T follicular helper cell (primary cell): ENCODE data around the gene SMYD4.
"Not testable (repeated sequence)": the region's sequence is repeated elsewhere in the genome, so short reads cannot be mapped to it uniquely, and the experiment has no call there.

Source experiments
- DNase-seq: peaks from one replicate; pipeline ENCODE4 v3.0.0-alpha.2; 2020; ENCODE audit warnings: low read depth

The SMYD4 gene

DNA sequence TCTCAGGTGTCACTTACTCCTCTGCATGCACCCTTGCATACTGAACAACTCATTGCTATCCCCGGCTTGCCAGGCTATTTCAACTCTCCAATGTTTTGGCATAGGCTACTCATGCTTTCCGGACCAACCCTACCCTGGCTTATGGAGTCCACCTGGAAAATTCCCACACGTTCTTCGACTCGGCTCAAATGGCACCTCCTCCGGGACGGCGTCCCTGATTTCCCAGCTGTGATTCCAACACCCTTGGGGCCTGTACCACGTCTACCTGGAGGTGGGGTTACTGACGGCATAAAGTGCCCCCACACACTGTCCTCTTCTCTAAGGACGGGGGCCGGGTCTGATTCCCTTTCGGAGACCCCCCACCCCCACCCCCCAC lies 498 bp downstream of the SMYD4 start:
- no peak for DNase-seq

DNA sequence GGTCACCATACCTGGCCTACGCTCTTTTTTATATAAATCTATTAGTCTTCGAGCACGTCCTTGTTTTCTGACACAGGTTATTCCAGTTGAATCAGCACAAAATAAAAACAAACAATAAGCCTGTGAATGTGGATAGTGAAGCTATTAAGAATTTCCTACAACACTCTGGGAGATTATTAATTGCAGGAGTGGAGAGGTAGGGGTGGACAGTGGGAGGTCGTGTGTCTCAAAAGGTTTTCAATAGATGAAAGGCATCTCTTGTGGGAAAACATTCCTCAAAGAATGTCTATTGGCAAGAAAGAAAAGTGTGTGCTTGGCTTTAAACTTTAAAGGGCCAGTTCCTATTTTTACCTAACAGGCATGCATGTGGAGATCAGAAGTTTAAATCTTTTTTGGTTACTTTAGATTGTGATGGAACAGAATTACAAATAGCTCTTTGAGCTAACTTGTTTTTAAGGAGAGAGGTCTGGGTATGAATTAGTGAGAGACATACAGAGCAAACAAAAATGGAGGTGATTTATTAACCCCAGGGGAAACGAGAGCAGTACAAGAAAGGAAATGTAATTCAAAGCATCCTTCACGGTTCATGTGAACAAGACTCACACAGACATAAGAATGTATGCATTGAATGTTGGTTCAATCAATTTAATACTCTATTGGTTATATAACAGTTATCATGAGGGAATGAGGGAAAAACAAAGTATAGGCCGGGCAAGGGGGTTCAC lies 9.0 kb downstream of the SMYD4 start:
- no peak for DNase-seq

DNA sequence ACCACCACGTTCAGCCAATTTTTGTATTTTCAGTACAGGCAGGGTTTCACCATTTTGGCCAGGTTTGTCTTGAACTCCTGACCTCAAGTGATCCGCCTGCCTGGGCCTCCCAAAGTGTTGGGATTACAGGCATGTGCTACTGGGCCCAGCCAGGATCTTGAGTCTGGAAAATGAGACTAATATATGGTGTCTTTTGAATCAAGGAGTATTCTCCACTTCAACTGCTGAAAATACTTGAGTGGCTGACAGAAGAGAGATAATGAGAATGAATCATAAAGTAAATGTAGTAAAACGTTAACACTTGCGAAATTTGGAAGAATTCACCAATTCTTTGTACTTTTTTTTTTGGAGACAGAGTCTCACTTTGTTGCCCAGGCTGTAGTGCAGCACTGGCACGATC lies 16.6 kb downstream of the SMYD4 start:
- no peak for DNase-seq

DNA sequence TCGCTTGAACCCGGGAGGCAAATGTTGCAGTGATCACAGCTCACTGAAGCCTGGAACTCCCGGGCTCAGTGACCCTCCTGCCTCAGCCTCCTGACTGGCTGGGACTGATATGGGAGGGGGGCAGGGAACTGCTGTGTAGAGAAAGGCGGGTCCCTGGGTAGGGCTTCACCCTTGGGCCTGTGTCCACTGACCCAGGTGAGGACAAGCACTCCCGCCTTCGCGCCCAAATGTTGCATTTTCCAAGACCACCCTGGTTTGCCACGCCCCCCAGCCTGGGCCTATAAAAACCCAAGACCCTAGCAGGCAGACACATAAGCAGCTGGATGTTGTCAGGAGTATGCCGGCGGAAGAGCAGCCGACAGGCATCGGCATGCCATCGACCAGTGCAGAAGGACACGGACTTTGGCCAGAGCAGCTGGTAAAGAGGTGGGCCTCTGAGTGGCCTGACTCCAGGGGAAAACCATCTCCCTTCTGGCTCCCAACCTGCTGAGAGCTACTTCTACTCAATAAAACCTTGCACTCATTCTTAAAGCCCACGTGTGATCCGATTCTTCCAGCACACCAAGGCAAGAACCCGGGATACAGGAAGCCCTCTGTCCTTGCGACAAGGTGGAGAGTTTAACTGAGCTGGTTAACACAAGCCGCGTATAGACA lies 19.1 kb downstream of the SMYD4 start:
- DNase-seq: no peak

DNA sequence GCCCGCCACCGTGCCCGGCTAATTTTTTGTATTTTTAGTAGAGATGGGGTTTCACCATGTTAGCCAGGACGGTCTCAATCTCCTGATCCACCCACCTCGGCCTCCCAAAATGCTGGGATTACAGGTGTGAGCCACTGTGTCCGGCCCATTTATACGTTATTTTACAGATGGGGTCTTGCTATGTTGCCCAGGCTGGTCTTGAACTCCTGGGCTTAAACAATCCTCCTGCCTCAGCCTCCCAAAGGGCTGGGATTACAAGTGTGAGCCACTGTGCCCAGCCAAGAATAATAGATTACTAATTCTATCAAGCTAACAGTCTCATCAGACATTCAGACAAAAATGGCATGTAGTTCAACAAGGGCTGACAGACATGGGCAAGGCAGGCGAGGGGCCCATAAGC lies 19.9 kb downstream of the SMYD4 start:
- not testable (repeated sequence) for DNase-seq

DNA sequence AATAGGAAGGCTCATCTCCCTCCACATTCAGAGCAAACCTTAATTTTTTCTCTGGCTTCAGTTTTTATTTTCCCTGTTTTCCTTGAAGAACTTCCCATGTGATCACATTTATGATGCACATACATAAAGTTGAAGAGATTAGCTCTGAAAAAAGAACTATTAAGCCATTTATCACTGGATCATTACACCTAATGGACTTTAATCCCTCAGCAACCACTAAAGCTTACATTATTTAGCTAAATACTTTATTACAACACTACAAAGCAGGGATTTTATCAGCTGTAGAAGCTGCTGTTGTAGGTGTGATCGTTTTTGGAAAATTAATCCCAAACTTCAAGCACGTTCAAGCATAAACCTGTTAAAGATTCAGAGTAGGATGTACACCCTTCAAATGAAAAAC lies 21.1 kb downstream of the SMYD4 start:
- no peak for DNase-seq

DNA sequence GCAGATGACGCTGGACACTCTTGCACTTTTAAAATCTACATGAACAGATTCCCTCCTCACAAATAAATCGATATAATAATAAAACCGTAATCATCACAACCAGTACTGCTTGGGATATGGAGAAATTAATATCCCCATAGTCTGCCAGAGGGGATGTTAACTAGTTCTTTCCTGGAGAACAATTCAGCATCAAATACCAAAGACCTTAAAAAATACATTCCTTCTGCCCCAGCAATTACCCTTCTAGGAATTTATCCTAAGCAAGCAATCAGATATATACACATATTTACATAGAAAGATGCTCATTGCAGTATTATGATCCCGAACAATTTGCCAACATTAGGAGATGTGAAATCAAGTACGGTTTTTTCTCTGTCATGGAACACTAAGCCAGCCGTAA lies 21.8 kb downstream of the SMYD4 start:
- DNase-seq: no peak

DNA sequence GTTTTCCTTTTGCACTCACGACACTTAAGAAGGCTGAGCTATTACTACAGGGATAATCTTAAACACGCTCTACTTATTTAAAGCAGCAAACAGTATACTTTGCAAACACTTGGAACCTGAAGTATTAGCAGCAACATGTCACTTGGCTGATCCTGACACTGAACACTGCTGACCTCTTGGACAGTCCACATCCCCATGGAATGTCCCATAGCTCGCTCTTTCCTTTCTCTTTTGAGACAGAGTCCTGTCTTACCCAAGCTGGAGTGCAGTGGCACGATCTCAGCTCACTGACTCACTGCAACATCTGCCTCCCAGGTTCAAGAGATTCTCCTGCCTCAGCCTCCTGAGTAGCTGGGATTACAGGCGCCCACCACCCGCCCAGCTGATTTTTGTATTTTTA lies 26.4 kb downstream of the SMYD4 start:
- no peak for DNase-seq

DNA sequence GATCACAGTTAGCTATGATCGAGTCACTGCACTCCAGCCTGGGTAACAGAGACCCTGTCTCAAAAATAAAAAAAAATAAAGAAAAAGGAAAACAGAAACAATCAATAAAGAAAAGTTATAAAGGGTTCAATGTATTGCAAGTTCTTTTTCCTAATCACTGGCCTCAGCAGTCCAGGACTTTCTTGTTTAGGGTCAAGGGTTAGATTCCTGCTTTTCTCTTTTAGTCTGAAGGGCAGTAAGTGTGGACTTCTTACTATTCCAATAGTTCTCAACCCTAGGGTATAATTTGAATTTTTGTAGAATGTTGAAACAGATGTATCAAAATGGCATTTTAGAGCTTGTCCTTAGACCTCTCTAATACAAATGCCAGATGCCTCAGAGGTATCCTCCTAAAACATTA lies 27.3 kb downstream of the SMYD4 start:
- no peak for DNase-seq

DNA sequence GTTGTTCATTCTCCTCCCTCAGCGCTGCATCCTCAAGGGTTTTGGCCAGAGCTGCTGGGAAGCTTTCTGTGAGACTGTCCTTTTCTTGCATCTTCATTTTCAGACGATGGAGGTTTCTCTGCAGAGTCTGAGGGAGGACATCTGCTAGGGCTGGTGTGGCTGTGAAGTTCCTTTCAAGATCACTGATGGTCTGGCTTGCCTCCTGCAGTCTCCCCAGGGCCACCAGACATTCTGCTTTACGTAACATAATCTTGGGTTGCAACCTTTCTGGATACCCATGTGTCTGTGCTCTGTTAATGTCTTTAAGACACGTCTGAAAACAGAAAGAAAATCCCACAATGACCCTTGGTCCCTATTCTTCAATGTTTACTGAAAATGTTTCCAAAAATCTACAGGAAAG lies 29.0 kb downstream of the SMYD4 start:
- DNase-seq: no peak

DNA sequence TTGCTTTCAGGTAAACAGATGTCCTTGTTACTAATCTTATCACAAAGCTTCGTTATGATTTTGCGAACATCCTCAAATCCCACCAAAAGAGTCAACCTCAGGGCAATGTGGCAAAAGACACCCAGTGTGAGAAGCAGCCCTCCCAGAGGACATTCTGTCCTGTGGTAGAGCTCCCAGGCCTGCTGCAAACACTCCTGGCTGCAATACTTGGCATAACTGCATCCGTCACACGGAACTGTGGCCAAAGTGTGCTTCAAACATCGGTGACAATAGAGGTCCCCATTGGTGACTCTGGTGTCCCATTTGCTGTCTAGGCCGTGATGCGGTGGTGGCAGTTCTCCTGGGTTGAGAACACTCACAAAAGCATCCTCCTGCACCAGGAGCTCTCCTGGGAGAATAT lies 29.5 kb downstream of the SMYD4 start:
- DNase-seq: no peak

DNA sequence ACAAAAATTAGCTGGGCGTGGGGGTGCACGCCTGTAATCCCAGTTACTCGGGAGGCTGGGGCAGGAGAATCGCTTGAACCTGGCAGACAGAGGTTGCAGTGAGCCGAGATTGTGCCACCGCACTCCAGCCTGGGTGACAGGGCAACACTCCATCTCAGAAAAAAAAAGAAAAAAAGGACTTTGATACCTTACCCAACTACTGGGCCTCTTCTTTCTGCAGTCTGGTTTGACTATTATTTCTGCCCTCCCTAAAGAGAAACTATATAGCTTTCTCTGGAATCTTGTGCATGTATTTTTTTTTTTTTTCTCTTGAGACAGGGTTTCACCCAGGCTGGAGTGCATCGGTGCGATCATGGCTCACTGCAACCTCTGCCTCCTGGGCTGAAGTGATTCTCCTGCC lies 31.9 kb downstream of the SMYD4 start:
- DNase-seq: not testable (repeated sequence)

DNA sequence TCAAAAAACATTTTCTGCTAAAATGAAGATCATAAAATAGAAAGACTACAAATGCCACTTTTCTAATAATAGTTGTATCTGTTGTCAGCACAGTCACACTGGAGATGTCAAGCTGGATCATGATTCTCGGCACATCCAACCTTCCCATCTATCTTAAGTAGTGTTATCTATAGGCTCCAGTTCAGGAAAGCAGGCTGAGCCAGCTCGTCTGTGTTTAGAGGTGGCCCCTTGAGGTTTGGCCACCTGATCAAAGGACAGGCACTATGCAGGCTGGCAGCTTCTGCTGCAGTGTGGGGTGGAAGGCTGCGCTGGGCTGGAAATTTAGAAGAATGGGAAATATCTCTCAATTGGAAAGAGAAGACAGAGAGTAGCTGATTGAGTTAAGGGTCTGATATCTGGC lies 32.4 kb downstream of the SMYD4 start:
- no peak for DNase-seq

DNA sequence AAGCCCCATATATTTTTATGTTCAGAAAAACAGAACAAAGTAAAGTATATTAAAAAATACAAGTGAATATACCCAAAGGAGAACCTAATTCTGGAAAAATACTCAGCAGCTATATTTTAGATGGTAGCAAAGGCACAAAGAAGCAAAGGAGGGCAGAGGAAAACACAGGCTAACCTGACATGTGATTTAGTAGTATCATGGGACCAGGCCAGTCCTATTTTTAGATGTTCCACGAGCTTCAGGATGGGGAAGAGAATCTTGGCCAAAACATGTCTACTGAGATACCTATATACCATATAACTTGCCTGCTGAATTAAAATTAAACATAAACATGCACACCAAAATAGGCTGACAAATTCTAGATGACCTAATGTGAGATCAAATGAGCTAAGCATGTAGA lies 32.9 kb downstream of the SMYD4 start:
- no peak for DNase-seq

DNA sequence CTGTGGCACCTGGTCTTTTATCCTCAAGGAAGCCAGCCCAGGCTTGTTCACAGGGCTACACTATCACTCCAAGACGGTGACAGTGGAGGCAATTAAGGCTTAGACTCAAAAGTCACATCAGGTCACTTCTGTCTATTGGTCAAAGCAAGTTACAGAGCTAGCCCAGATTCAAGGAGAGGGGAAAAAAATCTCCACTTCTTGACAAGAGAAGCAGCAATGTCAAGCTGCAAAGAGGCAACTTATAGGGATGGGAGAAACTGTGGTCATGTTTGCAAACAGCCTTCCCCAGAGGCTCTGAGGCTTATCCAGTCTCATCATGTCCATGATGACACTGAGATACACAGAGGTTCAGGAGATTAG lies 36.3 kb downstream of the SMYD4 start:
- DNase-seq: no peak

DNA sequence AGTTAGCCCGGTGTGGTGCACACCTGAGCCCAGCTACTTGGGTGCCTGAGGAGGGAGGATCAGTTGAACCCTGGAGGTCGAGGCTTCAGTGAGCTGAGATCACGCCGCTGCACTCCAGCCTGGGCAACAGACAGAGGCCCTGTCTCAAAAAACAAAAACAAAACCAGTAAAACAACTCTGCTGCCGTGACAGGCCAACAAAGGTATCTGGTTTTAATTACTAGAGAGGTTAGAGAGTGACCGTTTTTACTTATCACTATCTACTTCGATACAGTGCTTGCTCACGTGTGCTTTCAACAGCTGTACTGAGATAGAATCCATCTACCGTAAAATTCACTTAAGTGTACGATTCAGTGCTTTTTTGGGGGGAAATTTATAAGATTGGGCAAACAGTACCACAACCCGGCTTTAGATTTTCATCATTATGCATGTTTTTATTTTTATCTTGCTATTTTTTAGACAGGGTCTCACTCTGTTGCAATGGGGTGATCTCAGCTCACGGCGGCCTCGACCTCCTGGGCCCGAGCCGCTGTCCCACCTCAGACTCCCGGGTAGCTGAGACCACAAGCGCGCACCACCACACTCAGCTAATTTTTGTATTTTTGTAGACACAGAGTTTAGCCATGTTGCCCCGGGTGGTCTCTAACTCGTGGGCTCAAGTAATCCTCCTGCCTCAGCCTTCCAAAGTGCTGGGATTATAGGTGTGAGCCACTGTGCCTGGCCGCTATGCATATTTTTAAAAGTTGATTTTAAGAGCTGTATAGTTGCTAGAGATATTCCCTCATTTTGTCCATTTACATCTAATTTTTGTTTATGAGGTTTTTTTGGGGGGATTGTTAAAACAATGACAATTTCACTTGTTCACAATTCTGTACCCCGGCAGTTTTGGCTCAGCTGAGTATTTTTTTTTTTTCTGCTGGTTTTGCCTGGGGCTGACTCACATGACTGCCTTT lies 36.9 kb downstream of the SMYD4 start:
- no peak for DNase-seq

DNA sequence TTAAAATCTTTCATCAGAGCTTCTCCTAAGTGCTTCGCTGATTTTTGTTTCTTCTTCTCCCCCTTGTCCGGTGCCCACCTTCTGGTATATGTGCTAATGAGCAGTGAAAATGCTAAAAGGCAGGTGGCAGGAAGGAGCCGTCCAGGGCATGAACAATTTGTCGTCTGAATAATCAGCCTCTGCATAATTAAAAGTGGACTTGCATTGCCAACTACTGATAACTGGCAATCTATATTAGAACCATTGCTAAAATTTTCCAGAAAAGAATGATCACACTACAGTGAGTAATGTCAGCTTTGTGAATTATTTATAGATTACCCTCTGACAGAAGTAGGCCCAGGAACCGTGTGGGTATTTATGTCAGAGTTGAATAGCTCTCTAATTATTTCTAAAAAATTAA lies 39.8 kb downstream of the SMYD4 start:
- DNase-seq: no peak

DNA sequence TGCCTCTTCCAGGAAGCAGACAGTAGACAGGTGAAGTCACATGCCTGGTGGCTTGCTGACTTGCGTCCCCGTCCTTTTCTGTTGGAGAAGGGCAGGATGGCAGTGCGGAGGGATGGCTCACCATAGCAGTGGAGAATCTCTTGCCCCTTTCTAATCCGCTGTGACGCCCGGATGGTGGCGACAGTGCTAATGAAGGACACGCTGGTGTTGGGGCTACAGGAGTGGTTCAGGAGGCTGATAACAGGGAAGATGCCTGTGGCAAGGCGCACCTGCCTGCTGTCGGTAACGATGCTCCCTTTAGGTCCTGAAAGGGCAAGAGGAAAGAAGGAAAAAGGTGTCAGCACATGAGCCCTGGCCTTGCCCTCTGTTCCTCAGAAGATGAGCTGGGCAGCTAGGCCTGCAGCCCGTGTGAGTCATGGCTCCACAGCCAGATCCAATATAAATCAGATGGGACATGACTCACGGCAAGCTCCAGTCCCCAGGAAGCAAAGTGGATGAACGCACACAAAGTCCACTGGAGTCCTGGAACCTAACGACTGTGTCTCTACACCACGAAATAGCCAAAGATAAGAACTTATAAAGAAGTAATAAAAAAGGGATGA lies 42.3 kb downstream of the SMYD4 start:
- DNase-seq: no peak

DNA sequence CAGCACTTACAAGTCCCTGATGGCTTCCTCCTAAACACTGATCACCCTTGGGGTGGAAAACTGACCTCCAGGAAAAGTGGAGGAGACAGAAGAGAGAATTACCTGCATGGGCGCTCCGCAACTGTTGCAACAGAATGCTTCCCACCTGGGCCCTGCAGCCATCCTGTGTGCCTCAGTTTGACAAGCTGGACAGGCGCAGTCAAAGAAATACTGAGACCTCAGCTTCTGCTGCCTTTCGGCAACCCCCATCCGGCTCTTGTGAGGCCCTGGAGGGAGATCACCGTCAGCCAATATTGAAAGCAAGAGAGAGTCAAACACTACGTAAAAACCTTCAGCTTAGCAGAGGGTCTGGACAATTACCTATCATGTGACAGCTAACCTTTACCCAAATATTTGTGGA lies 43.0 kb downstream of the SMYD4 start:
- DNase-seq: no peak

DNA sequence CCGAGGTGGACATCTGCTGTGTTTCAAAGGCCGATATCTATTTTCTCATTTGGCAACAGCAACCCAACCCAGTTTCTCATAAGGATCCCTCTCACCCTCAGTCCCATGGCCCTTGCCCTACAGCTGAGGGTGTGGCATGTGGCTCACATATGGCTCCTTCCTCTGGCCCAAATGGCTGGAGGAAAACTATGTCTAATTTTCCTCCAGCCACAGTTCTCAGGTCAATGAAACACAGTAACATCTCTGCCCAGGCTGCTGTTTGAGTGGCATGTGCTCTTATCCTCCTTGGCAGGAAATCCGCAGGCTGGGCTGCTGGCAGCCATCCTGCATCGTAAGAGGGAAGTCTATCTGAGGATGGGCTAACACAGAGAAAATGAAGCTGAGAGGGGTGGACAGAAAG lies 43.8 kb downstream of the SMYD4 start:
- no peak for DNase-seq

DNA sequence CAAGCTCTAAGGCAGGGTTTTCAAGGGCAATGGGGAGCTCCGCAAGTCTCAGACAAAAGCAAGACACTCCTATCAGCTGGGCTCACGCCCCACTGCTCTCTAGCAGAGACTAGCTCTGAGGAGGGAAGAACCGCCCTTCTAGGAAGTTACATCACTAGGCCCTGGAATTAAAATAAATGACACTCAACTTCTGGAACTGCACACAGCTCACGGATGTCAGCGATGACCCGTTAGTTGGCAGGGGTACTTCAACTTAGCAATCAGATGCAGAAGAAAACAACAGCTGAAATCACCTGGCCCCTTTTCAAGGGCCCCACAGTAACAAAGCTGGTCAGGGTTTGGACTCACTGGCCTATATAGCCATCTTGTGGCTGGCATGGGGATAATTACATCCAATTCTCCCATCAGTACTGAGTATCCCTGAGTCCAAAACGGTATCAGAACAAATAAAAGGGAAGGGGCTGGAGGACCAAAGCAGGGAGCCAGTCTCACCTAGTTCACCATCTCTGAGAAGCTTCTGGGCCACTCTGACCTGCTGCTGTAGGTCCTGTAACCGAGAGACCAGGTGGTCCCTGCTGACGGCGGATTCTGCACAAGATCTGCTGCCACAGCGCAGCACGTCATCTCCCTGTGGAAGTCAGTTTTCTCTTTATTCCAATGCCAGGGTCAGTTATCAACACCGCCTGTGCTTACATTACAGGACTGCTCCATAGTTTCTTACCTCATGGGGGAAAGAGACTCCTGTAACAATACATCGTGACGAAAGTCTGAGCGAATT lies 45.7 kb downstream of the SMYD4 start:
- DNase-seq: no peak

DNA sequence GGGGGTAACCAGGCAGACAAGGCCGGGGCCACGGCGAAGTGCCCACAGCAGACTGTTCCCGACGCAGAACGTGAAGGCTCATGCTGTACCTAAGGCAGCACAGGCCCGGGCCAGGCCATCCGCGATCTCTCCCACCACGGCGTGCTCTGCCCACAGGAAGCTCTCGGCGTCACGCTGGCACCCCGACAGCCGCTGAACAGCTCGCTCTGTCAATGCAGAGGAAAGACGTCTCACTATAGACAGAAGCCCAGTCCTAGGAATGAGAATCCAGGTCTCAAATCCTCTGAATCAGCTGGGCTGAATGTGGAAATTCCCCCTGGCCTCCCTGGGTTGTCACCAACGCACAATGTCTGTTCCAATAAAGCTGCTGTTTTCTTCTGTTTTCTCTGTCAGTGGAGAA lies 46.4 kb downstream of the SMYD4 start:
- no peak for DNase-seq
